Measurements from ENCODE around the gene ROBO2.

DNA sequence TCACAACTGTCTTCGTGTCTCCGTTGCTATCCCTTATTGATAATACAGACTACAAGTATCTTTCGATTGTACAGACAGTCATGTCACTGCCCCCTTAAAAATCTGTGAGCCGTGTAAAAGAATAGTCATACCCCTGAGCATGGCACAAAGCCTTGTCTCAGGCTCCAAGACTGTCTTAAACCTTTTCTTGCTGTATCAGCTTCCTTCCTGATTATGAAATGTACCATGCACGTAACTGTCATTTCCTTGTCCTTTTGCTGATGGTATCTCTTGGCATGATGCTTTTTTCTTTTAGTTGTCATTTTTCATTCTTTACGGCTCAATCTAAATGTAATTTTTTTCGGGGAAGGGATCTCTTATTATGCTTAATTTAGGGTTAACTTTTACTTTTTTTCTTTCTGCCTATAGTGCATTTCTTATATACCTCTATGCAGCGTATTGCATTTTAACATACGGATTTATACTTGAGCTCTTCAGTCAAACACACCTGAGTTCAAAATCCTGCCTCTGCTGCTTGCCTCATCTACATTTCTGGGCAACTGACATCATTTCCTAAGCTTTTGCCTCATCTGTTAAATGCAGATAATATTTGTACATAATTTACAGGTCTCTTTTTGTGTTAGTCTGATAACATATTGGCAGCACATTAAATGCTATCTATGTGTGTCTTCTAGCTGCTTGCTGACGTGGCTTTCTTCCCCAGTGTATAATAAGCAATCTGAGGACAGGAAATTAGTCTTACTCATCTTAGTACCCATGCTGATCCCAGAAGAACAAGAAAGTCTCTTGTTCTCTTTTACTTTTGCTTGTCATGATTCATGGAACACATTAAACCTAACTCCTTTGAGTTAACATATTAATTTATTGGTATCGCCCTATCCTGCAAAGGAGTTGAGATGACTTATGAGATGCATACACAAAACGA is 57.3 kb downstream of the ROBO2 start:
- TF ChIP-seq CTCF (IDR thresholded peaks at IDR 0.05; ENCODE audit: low read length) (no peak), EZH2 (IDR thresholded peaks at IDR 0.05; ENCODE audit: borderline replicate concordance, low read length) (no peak)
